ENCODE measurements around the gene MFRP. TPM values are rescaled to one million over a fixed set of nuclear protein-coding genes. Genes with fewer than 3 reads are reported as not detected.
A peak's percentile ranks its signal among the peaks of the same experiment; 100 is the strongest.

MFRP gene
- total and polyA plus RNA-seq, 9 of the 15 experiments (the other 6 are each of a cell fraction or from before 2014, with no cell fraction given) = not detected

DNA sequence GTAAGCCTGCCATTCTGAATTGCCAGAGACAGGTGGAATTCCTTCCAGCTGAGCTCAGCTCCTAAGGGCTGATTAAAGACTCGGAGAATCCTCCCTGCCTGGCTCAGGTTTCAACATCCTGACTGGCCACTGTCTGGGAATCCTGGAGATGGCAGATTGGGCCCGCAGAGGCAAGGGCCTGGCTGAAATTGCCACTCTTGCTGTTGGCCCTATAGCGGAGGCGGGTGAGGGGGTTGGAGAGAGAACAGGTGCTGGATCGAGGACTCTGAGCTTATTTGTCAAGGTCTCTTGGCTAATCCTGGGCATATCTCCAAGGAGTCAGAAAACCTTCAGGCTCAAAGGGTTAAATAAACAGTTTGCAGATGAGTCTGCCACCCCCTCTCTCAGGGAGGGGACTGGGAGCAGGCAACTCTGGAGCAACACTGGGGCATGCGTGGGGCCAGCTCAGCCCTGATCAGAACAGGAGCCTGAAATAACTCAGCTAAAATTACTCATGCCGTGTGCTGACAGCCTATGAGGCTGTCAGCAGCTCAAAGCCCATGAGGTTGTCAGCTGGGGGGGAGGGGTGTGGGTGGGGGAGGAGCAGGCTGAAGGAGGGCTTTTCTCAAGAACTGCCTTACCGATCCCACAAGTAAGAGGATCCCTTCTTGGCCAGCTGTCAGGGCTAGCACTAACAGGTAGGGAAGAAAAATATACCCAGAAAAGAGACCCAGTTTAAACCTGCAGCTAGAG, 14.7 kb upstream of the MFRP start (continued):
- TF ChIP-seq CBFA2T2 (conservative IDR thresholded peaks at IDR 0.05) (peak; percentile 26; the same call in 1 of the 2 replicates), CBX2 (IDR thresholded peaks at IDR 0.05; ENCODE audit: insufficient read depth, low read length, poor library complexity, severe bottlenecking) (no peak), SMC3 (conservative IDR thresholded peaks at IDR 0.05; ENCODE audit: insufficient read depth, low read depth, low read length) (no peak), FOXP1 (CRISPR knock-in tag; IDR thresholded peaks at IDR 0.05) (no peak), SIN3A (IDR thresholded peaks at IDR 0.05; ENCODE audit: borderline replicate concordance in 2 of 2, control insufficient read depth in 1 of 2, low read depth in 2 of 2, low read length in 2 of 2) (peak in 1 of 2 experiments; percentile 93; a peak in 1 of 4 replicates), MTA2 (IDR thresholded peaks at IDR 0.05; ENCODE audit: low read depth) (no peak), SREBF1 (IDR thresholded peaks at IDR 0.05; ENCODE audit: borderline replicate concordance, low read depth, low read length) (no peak), FOSL1 (tag; conservative IDR thresholded peaks at IDR 0.05) (peak; percentile 66), TOE1 (IDR thresholded peaks at IDR 0.05; ENCODE audit: borderline replicate concordance) (no peak), TOE1 (CRISPR knock-in tag; IDR thresholded peaks at IDR 0.05; ENCODE audit: borderline replicate concordance, low read depth) (no peak), SP2 (IDR thresholded peaks at IDR 0.05; ENCODE audit: extremely low read depth, low read depth, low read length, poor library complexity, severe bottlenecking) (no peak), L3MBTL2 (IDR thresholded peaks at IDR 0.05) (no peak; the same call in 1 of the 2 replicates), MXI1 (IDR thresholded peaks at IDR 0.05; ENCODE audit: low read depth, low read length) (peak; percentile 53; the same call in 1 of the 2 replicates), CBFA2T3 (IDR thresholded peaks at IDR 0.05) (peak; percentile 65), GABPB1 (CRISPR knock-in tag; IDR thresholded peaks at IDR 0.05) (no peak)
- TF ChIP-seq, protein P1, sequence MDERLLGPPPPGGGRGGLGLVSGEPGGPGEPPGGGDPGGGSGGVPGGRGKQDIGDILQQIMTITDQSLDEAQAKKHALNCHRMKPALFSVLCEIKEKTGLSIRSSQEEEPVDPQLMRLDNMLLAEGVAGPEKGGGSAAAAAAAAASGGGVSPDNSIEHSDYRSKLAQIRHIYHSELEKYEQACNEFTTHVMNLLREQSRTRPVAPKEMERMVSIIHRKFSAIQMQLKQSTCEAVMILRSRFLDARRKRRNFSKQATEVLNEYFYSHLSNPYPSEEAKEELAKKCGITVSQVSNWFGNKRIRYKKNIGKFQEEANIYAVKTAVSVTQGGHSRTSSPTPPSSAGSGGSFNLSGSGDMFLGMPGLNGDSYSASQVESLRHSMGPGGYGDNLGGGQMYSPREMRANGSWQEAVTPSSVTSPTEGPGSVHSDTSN (CRISPR knock-in tag; IDR thresholded peaks at IDR 0.05; ENCODE audit: low read depth) = no peak
- TF ChIP-seq, protein P1 (tag; conservative IDR thresholded peaks at IDR 0.05; ENCODE audit: low read depth) = peak; percentile 94
- TF ChIP-seq, protein P2, sequence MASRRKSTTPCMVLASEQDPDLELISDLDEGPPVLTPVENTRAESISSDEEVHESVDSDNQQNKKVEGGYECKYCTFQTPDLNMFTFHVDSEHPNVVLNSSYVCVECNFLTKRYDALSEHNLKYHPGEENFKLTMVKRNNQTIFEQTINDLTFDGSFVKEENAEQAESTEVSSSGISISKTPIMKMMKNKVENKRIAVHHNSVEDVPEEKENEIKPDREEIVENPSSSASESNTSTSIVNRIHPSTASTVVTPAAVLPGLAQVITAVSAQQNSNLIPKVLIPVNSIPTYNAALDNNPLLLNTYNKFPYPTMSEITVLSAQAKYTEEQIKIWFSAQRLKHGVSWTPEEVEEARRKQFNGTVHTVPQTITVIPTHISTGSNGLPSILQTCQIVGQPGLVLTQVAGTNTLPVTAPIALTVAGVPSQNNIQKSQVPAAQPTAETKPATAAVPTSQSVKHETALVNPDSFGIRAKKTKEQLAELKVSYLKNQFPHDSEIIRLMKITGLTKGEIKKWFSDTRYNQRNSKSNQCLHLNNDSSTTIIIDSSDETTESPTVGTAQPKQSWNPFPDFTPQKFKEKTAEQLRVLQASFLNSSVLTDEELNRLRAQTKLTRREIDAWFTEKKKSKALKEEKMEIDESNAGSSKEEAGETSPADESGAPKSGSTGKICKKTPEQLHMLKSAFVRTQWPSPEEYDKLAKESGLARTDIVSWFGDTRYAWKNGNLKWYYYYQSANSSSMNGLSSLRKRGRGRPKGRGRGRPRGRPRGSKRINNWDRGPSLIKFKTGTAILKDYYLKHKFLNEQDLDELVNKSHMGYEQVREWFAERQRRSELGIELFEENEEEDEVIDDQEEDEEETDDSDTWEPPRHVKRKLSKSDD (conservative IDR thresholded peaks at IDR 0.05; ENCODE audit: low read length) = no peak
- TF ChIP-seq, protein P3, sequence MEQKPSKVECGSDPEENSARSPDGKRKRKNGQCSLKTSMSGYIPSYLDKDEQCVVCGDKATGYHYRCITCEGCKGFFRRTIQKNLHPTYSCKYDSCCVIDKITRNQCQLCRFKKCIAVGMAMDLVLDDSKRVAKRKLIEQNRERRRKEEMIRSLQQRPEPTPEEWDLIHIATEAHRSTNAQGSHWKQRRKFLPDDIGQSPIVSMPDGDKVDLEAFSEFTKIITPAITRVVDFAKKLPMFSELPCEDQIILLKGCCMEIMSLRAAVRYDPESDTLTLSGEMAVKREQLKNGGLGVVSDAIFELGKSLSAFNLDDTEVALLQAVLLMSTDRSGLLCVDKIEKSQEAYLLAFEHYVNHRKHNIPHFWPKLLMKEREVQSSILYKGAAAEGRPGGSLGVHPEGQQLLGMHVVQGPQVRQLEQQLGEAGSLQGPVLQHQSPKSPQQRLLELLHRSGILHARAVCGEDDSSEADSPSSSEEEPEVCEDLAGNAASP (IDR thresholded peaks at IDR 0.05) = no peak
- TF ChIP-seq, protein P4, sequence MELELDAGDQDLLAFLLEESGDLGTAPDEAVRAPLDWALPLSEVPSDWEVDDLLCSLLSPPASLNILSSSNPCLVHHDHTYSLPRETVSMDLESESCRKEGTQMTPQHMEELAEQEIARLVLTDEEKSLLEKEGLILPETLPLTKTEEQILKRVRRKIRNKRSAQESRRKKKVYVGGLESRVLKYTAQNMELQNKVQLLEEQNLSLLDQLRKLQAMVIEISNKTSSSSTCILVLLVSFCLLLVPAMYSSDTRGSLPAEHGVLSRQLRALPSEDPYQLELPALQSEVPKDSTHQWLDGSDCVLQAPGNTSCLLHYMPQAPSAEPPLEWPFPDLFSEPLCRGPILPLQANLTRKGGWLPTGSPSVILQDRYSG (tag; conservative IDR thresholded peaks at IDR 0.05; ENCODE audit: low read depth) = no peak

All from K562 (cell line).